Astrocyte (in vitro differentiated cells and primary cell): Measurements from ENCODE around the gene CFAP91.

Source experiments
- CTCF ChIP-seq: IDR thresholded peaks from 2 replicates; pipeline ENCODE4 v1.5.1; 2011; ENCODE audit warnings: low read depth, mild to moderate bottlenecking, inconsistent platforms, low read length, moderate library complexity; ENCODE audit not compliant: insufficient read depth
- EZH2 ChIP-seq: IDR thresholded peaks from 2 replicates; pipeline ENCODE4 v1.6.1; 2012; ENCODE audit warnings: mild to moderate bottlenecking, low read length, inconsistent platforms; ENCODE audit not compliant: insufficient read depth

GRCh38 chr3:119723022-119723421 is 20.2 kb downstream of the CFAP91 start:
- no peak for TF ChIP-seq CTCF
- no peak for TF ChIP-seq EZH2
